T-cell (primary cell): ENCODE results near the gene TGOLN2. TPM values are rescaled to one million over a fixed set of nuclear protein-coding genes. Genes with fewer than 3 reads are reported as not detected.
A peak's percentile ranks its signal among the peaks of the same experiment; 100 is the strongest.

Experiments
- ATAC-seq, 4 experiments: fragments of 200-7000 bp in 3 of 4; fragments of 150-1000 bp in 1 of 4; cut with Tn5 transposase; replicated peaks in 1 of 4; 1 replicate in 3 of 4; 2 replicates in 1 of 4; pipeline ENCODE4 v1.10.0; 2021; ENCODE audit warnings: moderate library complexity in 3 of 4, mild to moderate bottlenecking in 2 of 4, moderate number of reproducible peaks in 1 of 4
- CTCF ChIA-PET, 2 donors: fragments of 300-600 bp; sonication (Branson Sonifier 250); formaldehyde crosslinking; loops; one replicate each; lab custom pipeline; 2022; ENCODE audit warnings: antibody characterized with exemption in 2 of 2; lab: Charles Lee
- POLR2A ChIA-PET, 2 donors: fragments of 300-600 bp; sonication (Branson Sonifier 250); formaldehyde crosslinking; loops; one replicate each; lab custom pipeline; 2022; ENCODE audit warnings: antibody characterized with exemption in 2 of 2; lab: Charles Lee
- DNase-seq, 35 experiments: peaks; one replicate each; pipeline versions ENCODE4 v3.0.0 to v3.0.0-alpha.2; 2013 to 2023
- H3K27ac ChIP-seq: one replicate; pipeline ENCODE4 v1.5.1; 2013; ENCODE audit warnings: low read length
- H3K27me3 ChIP-seq, 2 experiments: replicated peaks in 1 of 2; 1 replicate in 1 of 2; 2 replicates in 1 of 2; pipeline versions ENCODE4 v1.6.1 to v1.7.0; 2013; ENCODE audit warnings: low read length in 1 of 2, mixed read lengths in 1 of 2; ENCODE audit not compliant: control insufficient read depth in 2 of 2, insufficient read depth in 2 of 2; ENCODE audit errors: extremely low read depth in 1 of 2
- H3K36me3 ChIP-seq, 2 donors: 1 replicate in 1 of 2; 2 replicates in 1 of 2; pipeline versions ENCODE4 v1.6.1 to v1.7.0; 2013; ENCODE audit warnings: low read length in 1 of 2; ENCODE audit not compliant: control insufficient read depth in 2 of 2, insufficient read depth in 1 of 2; ENCODE audit errors: extremely low read depth in 1 of 2
- H3K4me1 ChIP-seq, 2 experiments: 1 replicate in 1 of 2; 2 replicates in 1 of 2; pipeline versions ENCODE4 v1.6.1 to v1.7.0; 2013; ENCODE audit warnings: low read length in 2 of 2, mixed read lengths in 1 of 2; ENCODE audit not compliant: insufficient read depth in 2 of 2, control insufficient read depth in 1 of 2; ENCODE audit errors: extremely low read depth in 1 of 2
- H3K4me3 ChIP-seq, 2 donors: 1 replicate in 1 of 2; 2 replicates in 1 of 2; pipeline versions ENCODE4 v1.5.1 to v1.7.0; 2013; ENCODE audit warnings: mild to moderate bottlenecking in 2 of 2, low read length in 1 of 2, moderate library complexity in 1 of 2; ENCODE audit not compliant: control insufficient read depth in 1 of 2; ENCODE audit errors: extremely low read depth in 1 of 2
- H3K9me3 ChIP-seq: 2 replicates; pipeline ENCODE4 v1.7.0; 2013
- H3K27ac Mint-ChIP-seq, 2 donors: one replicate each; pipeline ENCODE4 v1.8.0; 2020 to 2021; ENCODE audit warnings: mild to moderate bottlenecking in 2 of 2, mixed read lengths in 2 of 2
- H3K27me3 Mint-ChIP-seq, 2 donors: one replicate each; pipeline ENCODE4 v1.8.0; 2021 to 2022; ENCODE audit warnings: mixed read lengths in 2 of 2
- H3K36me3 Mint-ChIP-seq: one replicate; pipeline ENCODE4 v1.8.0; 2021; ENCODE audit warnings: mixed read lengths
- H3K4me1 Mint-ChIP-seq, 3 donors: one replicate each; pipeline ENCODE4 v1.8.0; 2020 to 2022; ENCODE audit warnings: mixed read lengths in 3 of 3, mild to moderate bottlenecking in 1 of 3
- H3K4me3 Mint-ChIP-seq, 3 donors: one replicate each; pipeline ENCODE4 v1.8.0; 2020 to 2022; ENCODE audit warnings: mild to moderate bottlenecking in 3 of 3, mixed read lengths in 3 of 3, moderate library complexity in 3 of 3
- H3K9me3 Mint-ChIP-seq, 3 donors: one replicate each; pipeline ENCODE4 v1.8.0; 2020 to 2022; ENCODE audit warnings: mixed read lengths in 3 of 3
- WGBS: methylation state at CpG from one replicate; pipeline ENCODE4 v1.1.5; 2013; ENCODE audit warnings: missing lambda C conversion rate; ENCODE audit not compliant: insufficient coverage; 5-methylcytosine and 5-hydroxymethylcytosine counted together
- total RNA-seq, 35 experiments: library from RNA in 6 of 35; stranded (reverse) in 6 of 35; fragments of 120-200 nt in 1 of 35; gene quantifications; one replicate each; pipeline versions ENCODE4 v1.2.1 to v1.2.4 and lab custom pipeline; 2013 to 2026

Gene TGOLN2
- total RNA-seq, 5 donors from 2014 or later (not counting 1 experiment from before 2014, with no cell fraction given), result 142 to 175 (median 161) TPM

- H3K9me3 Mint-ChIP-seq, result no peaks in the 10 kb centered on the region
- WGBS, result 85% methylated on average over 2 of the region's 6 CpGs
- ChIA-PET POLR2A (no interaction called here), CTCF (interaction anchor here (0.7 to 2.3 kb wide), 3 partner anchors 10 to 842 kb away, joined by 4 to 8 read pairs (median 6); no protein-coding TSS in a partner anchor)
- peaks cover 0 to 14% of the 10 kb centered on the region in 2 experiments for H3K4me1 ChIP-seq
- ATAC-seq, result no peak
- peaks cover 3 to 13% of the 10 kb centered on the region in 2 donors for H3K27me3 Mint-ChIP-seq
- peaks cover 10 to 16% (median 13%) of the 10 kb centered on the region in 3 donors for H3K4me1 Mint-ChIP-seq
- peaks cover 0 to 32% of the 10 kb centered on the region in 2 experiments for H3K27me3 ChIP-seq
- no peak overlapping the region for H3K4me3 Mint-ChIP-seq
- no peak overlapping the region for H3K4me3 ChIP-seq
- H3K9me3 ChIP-seq, result no peaks in the 10 kb centered on the region
- no peak overlapping the region for H3K27ac ChIP-seq
- no peak overlapping the region for H3K27ac Mint-ChIP-seq
- no peaks in the 10 kb centered on the region for H3K36me3 Mint-ChIP-seq
- no peaks in the 10 kb centered on the region for H3K36me3 ChIP-seq
- no peak for DNase-seq
Observed at GRCh38 chr2:85302121-85302520, 25.7 kb downstream of the TGOLN2 start.

DNA sequence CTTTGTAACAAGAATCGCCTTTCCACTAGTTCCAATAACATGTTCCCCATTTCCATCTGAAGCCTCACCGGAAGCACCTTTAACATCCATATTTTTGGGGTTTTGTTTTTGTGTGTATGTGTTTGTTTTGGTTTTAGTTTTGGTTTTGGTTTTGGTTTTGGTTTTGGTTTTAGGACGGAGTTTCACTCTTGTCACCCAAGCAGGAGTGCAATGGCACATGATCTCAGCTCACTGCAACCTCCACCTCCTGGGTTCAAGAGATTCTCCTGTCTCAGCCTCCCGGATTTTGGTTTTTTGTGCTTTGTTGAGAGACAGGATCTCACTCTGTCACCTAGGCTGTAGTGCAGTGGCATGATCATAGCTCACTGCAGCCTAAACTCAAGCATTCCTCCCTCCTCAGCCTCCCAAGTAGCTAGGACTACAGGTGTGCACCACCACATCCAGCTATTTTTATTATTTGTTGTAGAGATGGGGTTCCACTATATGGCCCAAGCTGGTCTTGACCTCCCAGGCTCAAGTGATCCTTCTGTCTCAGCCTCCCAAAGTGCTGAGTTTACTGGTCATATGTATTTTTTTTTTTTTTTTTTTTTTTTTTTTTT is 36.3 kb downstream of the TGOLN2 start:
- POLR2A ChIA-PET, result interaction anchor here in 1 of 2 donors (0.7 kb wide), 1 partner anchor 274 kb away, joined by 3 read pairs; no protein-coding TSS in a partner anchor
- ATAC-seq (peak; percentile 45 to 77 (median 54)), DNase-seq (peak in 3 of 35 experiments; percentile 16 to 66 (median 29))
- peak overlapping the region; percentile 43 for H3K27ac ChIP-seq
- peak overlapping the region in 1 of 2 donors; percentile 2 for H3K4me3 ChIP-seq
- Mint-ChIP-seq H3K27ac (peak overlapping the region; percentile 82 to 92), H3K4me3 (peak overlapping the region; percentile 32 to 60 (median 57)), H3K27me3 (no peaks in the 10 kb centered on the region), H3K36me3 (no peaks in the 10 kb centered on the region), H3K4me1 (peaks cover 20 to 22% (median 22%) of the 10 kb centered on the region in 3 donors), H3K9me3 (no peaks in the 10 kb centered on the region)
- CTCF ChIA-PET, result interaction anchor here (0.7 to 2.3 kb wide), 5 partner anchors 9 to 115 kb away, joined by 4 to 10 read pairs (median 6); no protein-coding TSS in a partner anchor
- H3K4me1 ChIP-seq, result peaks cover 0 to 9% of the 10 kb centered on the region in 2 experiments
- H3K27me3 ChIP-seq, result no peaks in the 10 kb centered on the region
- H3K9me3 ChIP-seq, result no peaks in the 10 kb centered on the region
- no CpG with 5 or more reads among the region's 4 CpGs for WGBS
- H3K36me3 ChIP-seq, result no peaks in the 10 kb centered on the region

GRCh38 chr2:85288244-85288725 is 39.5 kb downstream of the TGOLN2 start:
- Histone ChIP-seq H3K4me3 (no peak overlapping the region), H3K4me1 (peaks cover 0 to 11% of the 10 kb centered on the region in 2 experiments), H3K27me3 (no peaks in the 10 kb centered on the region), H3K36me3 (no peaks in the 10 kb centered on the region), H3K27ac (no peak overlapping the region), H3K9me3 (no peaks in the 10 kb centered on the region)
- H3K36me3 Mint-ChIP-seq, result no peaks in the 10 kb centered on the region
- ChIA-PET POLR2A (no interaction called here), CTCF (interaction anchor here in 1 of 2 donors (0.6 kb wide), 2 partner anchors 8 to 286 kb away, joined by 3 to 5 read pairs; no protein-coding TSS in a partner anchor)
- WGBS, result 88% methylated on average over 7 of the region's 10 CpGs
- peak overlapping the region in 1 of 2 donors; percentile 18 for H3K27ac Mint-ChIP-seq
- no peaks in the 10 kb centered on the region for H3K27me3 Mint-ChIP-seq
- no peaks in the 10 kb centered on the region for H3K9me3 Mint-ChIP-seq
- no peak overlapping the region for H3K4me3 Mint-ChIP-seq
- DNase-seq (no peak), ATAC-seq (no peak)
- H3K4me1 Mint-ChIP-seq, result peaks cover 24 to 28% (median 26%) of the 10 kb centered on the region in 3 donors

DNA sequence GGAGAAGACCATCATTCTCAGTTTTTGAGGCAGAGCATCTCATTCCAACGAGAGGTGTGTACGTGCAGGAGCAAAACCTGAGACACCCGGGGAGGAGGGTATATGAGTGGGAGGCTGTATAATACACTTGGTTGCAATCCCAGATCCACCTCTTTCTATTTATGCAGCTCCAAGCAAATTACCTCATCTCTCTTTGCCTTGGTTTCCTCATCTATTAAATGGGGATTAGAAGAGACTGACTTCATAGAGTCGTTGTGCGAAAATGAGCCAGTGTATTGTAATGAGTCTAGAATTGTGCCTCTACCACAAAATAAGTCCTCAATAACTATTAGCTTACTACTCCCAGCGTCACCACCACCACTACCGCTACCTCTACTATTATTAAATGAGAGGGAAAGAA is 40.1 kb downstream of the TGOLN2 start:
- no peaks in the 10 kb centered on the region for H3K36me3 Mint-ChIP-seq
- H3K9me3 Mint-ChIP-seq, result no peaks in the 10 kb centered on the region
- no peak for DNase-seq
- Histone ChIP-seq H3K27ac (no peak overlapping the region), H3K27me3 (no peaks in the 10 kb centered on the region), H3K4me1 (peaks cover 0 to 11% of the 10 kb centered on the region in 2 experiments), H3K36me3 (no peaks in the 10 kb centered on the region), H3K4me3 (no peak overlapping the region), H3K9me3 (no peaks in the 10 kb centered on the region)
- peak overlapping the region in 1 of 2 donors; percentile 13 for H3K27ac Mint-ChIP-seq
- peaks cover 24 to 28% (median 24%) of the 10 kb centered on the region in 3 donors for H3K4me1 Mint-ChIP-seq
- WGBS, result no CpG with 5 or more reads among the region's 7 CpGs
- CTCF ChIA-PET, result interaction anchor here in 1 of 2 donors (0.6 to 1.4 kb wide), 4 partner anchors 8 to 67 kb away, joined by 3 to 5 read pairs (median 3); partner anchors contain the start of genes ELMOD3 and RETSAT
- POLR2A ChIA-PET, result no interaction called here
- H3K27me3 Mint-ChIP-seq, result no peaks in the 10 kb centered on the region
- no peak for ATAC-seq
- no peak overlapping the region for H3K4me3 Mint-ChIP-seq

- no peaks in the 10 kb centered on the region for H3K27me3 Mint-ChIP-seq
- no peaks in the 10 kb centered on the region for H3K9me3 Mint-ChIP-seq
- peak overlapping the region; percentile 69 to 78 for H3K27ac Mint-ChIP-seq
- Histone ChIP-seq H3K4me3 (no peak overlapping the region), H3K4me1 (peaks cover 0 to 11% of the 10 kb centered on the region in 2 experiments), H3K9me3 (no peaks in the 10 kb centered on the region), H3K27me3 (no peaks in the 10 kb centered on the region), H3K36me3 (no peaks in the 10 kb centered on the region), H3K27ac (no peak overlapping the region)
- peaks cover 24 to 28% (median 24%) of the 10 kb centered on the region in 3 donors for H3K4me1 Mint-ChIP-seq
- ATAC-seq (no peak), DNase-seq (no peak)
- ChIA-PET POLR2A (no interaction called here), CTCF (interaction anchor here in 1 of 2 donors (0.9 to 1.4 kb wide), 3 partner anchors 9 to 68 kb away, joined by 3 to 5 read pairs (median 3); partner anchors contain the start of genes ELMOD3 and RETSAT)
- no peaks in the 10 kb centered on the region for H3K36me3 Mint-ChIP-seq
- H3K4me3 Mint-ChIP-seq, result peak overlapping the region in 1 of 3 donors; percentile 34
- 44% methylated on average over 8 of the region's 8 CpGs for WGBS
Observed at GRCh38 chr2:85286918-85287317, 40.9 kb downstream of the TGOLN2 start.

DNA sequence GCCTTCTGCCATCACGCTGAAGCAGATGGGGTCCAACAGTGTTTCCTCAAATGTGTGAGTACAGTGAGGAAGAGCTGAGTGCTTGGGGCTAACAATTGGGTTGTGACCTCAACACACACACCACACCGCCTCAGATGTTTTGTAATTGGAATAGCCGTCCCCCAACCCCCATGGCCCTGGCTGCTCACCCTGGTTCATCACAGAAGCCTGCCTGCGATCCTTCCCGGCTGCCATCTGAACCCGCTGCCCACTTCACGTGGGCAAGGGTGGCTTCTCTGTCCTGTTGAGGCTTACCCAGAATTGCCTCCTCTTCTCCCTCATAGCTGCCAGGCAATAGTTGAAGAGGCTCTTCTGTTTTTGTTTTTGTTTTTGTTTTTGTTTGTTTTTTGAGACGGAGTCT is 44.1 kb downstream of the TGOLN2 start:
- no peak overlapping the region for H3K4me3 ChIP-seq
- Mint-ChIP-seq H3K4me3 (no peak overlapping the region), H3K9me3 (no peaks in the 10 kb centered on the region), H3K36me3 (no peaks in the 10 kb centered on the region), H3K27ac (no peak overlapping the region), H3K4me1 (peaks cover 10 to 13% (median 10%) of the 10 kb centered on the region in 3 donors), H3K27me3 (no peaks in the 10 kb centered on the region)
- no peak overlapping the region for H3K27ac ChIP-seq
- no peak for DNase-seq
- CTCF ChIA-PET, result interaction anchor here in 1 of 2 donors (0.5 to 1.0 kb wide), 2 partner anchors 15 to 242 kb away, joined by 3 to 5 read pairs; no protein-coding TSS in a partner anchor
- 98% methylated on average over 4 of the region's 8 CpGs for WGBS
- H3K4me1 ChIP-seq, result peaks cover 0 to 2% of the 10 kb centered on the region in 2 experiments
- no peaks in the 10 kb centered on the region for H3K36me3 ChIP-seq
- H3K9me3 ChIP-seq, result no peaks in the 10 kb centered on the region
- no peak for ATAC-seq
- POLR2A ChIA-PET, result no interaction called here
- peaks cover 0 to 7% of the 10 kb centered on the region in 2 experiments for H3K27me3 ChIP-seq
